ENCODE measurements around the gene IFT88.

Gene IFT88

DNA sequence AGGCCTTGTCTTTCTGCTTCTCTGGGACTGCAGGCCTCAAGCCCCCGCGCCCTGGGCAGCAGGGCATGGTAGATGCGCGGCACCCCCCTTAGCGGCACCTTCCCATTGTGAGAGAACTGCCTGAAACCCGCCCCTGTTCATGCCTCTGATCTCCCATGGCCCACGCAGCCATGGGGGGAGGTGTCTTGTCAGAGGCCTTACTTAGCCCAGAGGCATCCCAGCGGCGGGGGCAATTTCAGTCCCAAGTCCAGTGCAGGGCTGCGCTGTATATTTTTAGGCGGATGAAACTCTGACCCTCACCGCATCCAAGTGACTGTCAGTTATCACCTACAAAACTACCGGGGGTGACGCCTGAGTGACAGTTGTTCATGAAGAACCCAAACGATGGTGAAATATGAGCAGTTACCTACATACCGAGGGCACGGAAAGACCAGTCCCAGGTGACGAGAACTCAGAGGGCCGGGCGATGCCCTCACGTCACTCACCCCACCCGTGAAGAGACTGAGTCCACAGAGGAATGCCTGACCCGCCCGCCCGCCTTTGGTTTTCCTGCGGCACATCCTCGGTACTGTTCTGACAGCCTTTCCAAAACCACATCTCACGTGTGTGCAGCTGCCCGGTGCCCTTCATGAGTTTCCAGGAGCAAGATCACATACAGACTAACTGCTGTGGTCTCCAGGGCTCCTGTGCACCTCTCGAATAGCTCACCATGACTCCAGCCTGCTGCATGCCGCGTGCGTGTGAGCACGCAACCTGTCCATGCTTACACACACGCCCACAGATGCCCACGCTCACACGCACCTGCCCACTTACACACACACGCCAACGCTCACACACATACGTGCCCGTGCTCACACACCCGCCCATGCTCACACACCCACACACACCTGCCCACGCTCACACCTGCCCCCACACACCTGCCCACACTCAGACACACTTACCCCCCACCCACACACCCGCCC, 150.9 kb downstream of the IFT88 start:
- no peaks in the 10 kb centered on the region for H3K36me3 ChIP-seq (ENCODE audit: insufficient read depth, low read length)
- H3K27me3 ChIP-seq (ENCODE audit: insufficient read depth, low read length) = peaks cover 53% of the 10 kb centered on the region
- H3K4me1 ChIP-seq (ENCODE audit: insufficient read depth, low read length) = peaks cover 24% of the 10 kb centered on the region
- H3K9me3 ChIP-seq (ENCODE audit: insufficient read depth, low read depth, low read length) = no peaks in the 10 kb centered on the region
- H3K4me3 ChIP-seq (ENCODE audit: low read length) = no peak overlapping the region
- no peak overlapping the region for H3K27ac ChIP-seq (ENCODE audit: low read depth, low read length)
- no peak overlapping the region for H3K9ac ChIP-seq (ENCODE audit: low read depth, low read length)
- WGBS = 90% methylated on average over 44 of the region's 44 CpGs

DNA sequence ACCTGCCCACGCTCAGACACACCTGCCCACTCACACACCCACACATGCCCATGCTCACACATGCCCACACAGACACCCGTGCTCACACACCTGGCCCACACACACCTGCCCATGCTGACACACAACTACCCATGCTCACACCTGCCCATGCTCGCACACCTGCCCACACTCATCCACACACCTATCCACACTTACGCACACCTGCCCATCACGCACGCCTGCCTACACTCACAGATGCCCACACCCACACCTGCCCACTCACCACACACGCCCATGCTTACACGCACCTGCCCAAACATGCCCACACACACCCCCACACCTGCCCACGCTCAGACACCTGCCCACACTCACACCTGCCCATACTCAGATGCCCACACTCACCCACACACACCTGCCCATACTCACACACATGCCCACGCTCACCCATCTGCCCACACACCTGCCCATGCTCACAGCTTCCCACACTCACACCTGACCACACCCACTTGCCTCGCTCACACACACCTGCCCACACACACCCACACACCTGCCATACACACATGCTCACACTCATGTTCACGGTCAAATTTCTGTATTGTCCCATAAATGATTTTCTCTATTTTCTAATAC, 152.1 kb downstream of the IFT88 start:
- Histone ChIP-seq H3K4me1 (ENCODE audit: insufficient read depth, low read length) (peaks cover 13% of the 10 kb centered on the region; the same call in 1 of the 2 replicates), H3K27me3 (ENCODE audit: insufficient read depth, low read length) (peaks cover 52% of the 10 kb centered on the region), H3K4me3 (ENCODE audit: low read length) (no peak overlapping the region), H3K9ac (ENCODE audit: low read depth, low read length) (no peak overlapping the region), H3K27ac (ENCODE audit: low read depth, low read length) (no peak overlapping the region), H3K9me3 (ENCODE audit: insufficient read depth, low read depth, low read length) (no peaks in the 10 kb centered on the region), H3K36me3 (ENCODE audit: insufficient read depth, low read length) (no peaks in the 10 kb centered on the region)
- 91% methylated on average over 12 of the region's 12 CpGs for WGBS

GRCh38 chr13:20719783-20720182, 152.8 kb downstream of the IFT88 start:
- H3K9me3 ChIP-seq (ENCODE audit: insufficient read depth, low read depth, low read length) = no peaks in the 10 kb centered on the region
- H3K4me1 ChIP-seq (ENCODE audit: insufficient read depth, low read length) = peaks cover 13% of the 10 kb centered on the region; the same call in 1 of the 2 replicates
- no peak overlapping the region for H3K27ac ChIP-seq (ENCODE audit: low read depth, low read length)
- 86% methylated on average over 13 of the region's 13 CpGs for WGBS
- H3K4me3 ChIP-seq (ENCODE audit: low read length) = no peak overlapping the region
- H3K9ac ChIP-seq (ENCODE audit: low read depth, low read length) = no peak overlapping the region
- H3K36me3 ChIP-seq (ENCODE audit: insufficient read depth, low read length) = no peaks in the 10 kb centered on the region
- H3K27me3 ChIP-seq (ENCODE audit: insufficient read depth, low read length) = peaks cover 52% of the 10 kb centered on the region

DNA sequence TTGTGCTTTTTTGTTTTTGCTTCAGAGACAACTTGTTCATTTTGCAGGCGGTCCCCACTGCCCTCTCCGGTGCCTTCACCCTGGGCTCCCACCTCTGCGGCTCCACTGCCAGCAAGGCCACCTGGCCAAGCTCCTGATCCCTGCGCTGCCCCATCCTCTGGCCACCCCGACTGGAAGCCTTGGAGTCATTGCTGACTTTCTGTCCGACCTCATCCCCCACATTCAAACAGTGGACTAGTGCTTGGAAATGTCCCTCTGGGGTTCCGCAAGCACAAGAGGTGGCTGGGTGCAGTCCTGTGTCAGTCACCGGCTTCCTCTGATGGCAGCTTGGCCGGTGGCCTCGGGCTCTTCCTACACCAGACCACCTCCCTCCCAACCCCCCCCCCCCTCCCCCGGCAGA, 153.5 kb downstream of the IFT88 start:
- no peaks in the 10 kb centered on the region for H3K36me3 ChIP-seq (ENCODE audit: insufficient read depth, low read length)
- H3K9me3 ChIP-seq (ENCODE audit: insufficient read depth, low read depth, low read length) = no peaks in the 10 kb centered on the region
- WGBS = 89% methylated on average over 10 of the region's 11 CpGs
- H3K9ac ChIP-seq (ENCODE audit: low read depth, low read length) = no peak overlapping the region
- H3K27me3 ChIP-seq (ENCODE audit: insufficient read depth, low read length) = peaks cover 52% of the 10 kb centered on the region
- no peak overlapping the region for H3K4me3 ChIP-seq (ENCODE audit: low read length)
- peaks cover 13% of the 10 kb centered on the region; the same call in 1 of the 2 replicates for H3K4me1 ChIP-seq (ENCODE audit: insufficient read depth, low read length)
- no peak overlapping the region for H3K27ac ChIP-seq (ENCODE audit: low read depth, low read length)

DNA sequence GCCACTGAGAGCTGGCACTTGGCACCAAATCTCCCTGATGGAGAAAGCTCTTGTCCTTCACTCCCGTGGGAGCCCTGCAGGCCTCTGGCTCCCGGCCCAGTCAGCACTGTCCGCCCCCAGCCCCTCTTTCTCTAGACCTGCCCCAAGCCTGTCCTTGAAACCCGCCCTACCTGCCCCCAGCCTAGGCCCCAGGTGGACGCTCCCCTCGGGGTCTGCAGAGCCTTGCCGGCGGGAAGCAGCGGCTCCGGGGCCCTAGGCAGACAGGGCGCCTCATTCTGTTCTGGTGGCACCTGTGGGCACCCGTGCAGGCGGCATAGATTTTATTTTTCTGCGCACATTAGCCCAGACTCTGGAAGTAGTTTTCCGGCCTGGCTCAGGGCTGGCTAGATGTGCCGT, 154.1 kb downstream of the IFT88 start:
- Histone ChIP-seq H3K9me3 (ENCODE audit: insufficient read depth, low read depth, low read length) (no peaks in the 10 kb centered on the region), H3K9ac (ENCODE audit: low read depth, low read length) (0 out of 2 replicates have a peak overlapping the region, but pooled peaks have one; percentile 13), H3K4me3 (ENCODE audit: low read length) (peak overlapping the region; percentile 56), H3K27ac (ENCODE audit: low read depth, low read length) (no peak overlapping the region), H3K4me1 (ENCODE audit: insufficient read depth, low read length) (peaks cover 13% of the 10 kb centered on the region; the same call in 1 of the 2 replicates), H3K27me3 (ENCODE audit: insufficient read depth, low read length) (peaks cover 52% of the 10 kb centered on the region), H3K36me3 (ENCODE audit: insufficient read depth, low read length) (no peaks in the 10 kb centered on the region)
- 69% methylated on average over 16 of the region's 16 CpGs for WGBS

- peak overlapping the region; percentile 56 for H3K4me3 ChIP-seq (ENCODE audit: low read length)
- no peaks in the 10 kb centered on the region for H3K9me3 ChIP-seq (ENCODE audit: insufficient read depth, low read depth, low read length)
- H3K27me3 ChIP-seq (ENCODE audit: insufficient read depth, low read length) = peaks cover 47% of the 10 kb centered on the region
- no peaks in the 10 kb centered on the region for H3K36me3 ChIP-seq (ENCODE audit: insufficient read depth, low read length)
- H3K9ac ChIP-seq (ENCODE audit: low read depth, low read length) = peak overlapping the region; percentile 13; the same call in 1 of the 2 replicates
- H3K4me1 ChIP-seq (ENCODE audit: insufficient read depth, low read length) = peaks cover 7% of the 10 kb centered on the region; the same call in 1 of the 2 replicates
- H3K27ac ChIP-seq (ENCODE audit: low read depth, low read length) = no peak overlapping the region
- WGBS = 3% methylated on average over 80 of the region's 81 CpGs
These were observed 154.7 kb downstream of the IFT88 start for GRCh38 chr13:20721454-20722357.

DNA sequence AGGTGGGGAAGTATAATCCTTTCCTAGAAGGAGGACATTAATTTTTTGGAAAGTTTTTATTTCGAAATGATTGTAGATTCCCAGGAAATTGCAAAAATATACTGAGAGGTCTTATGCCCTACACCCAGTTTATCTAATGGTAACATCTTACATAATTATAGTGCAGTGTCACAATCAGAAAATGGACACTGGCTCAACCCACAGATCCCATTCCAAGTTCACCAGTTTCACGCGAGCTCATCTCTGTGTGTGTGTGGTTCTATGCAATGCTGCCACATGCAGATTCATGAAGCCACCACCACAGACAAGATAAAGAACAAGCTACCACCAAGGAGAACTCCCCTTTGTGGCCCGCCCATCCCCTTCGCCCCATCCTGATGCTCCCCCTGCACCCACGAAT, 160.9 kb downstream of the IFT88 start:
- no peak overlapping the region for H3K4me3 ChIP-seq (ENCODE audit: low read length)
- H3K9me3 ChIP-seq (ENCODE audit: insufficient read depth, low read depth, low read length) = no peaks in the 10 kb centered on the region
- no peaks in the 10 kb centered on the region for H3K36me3 ChIP-seq (ENCODE audit: insufficient read depth, low read length)
- H3K27me3 ChIP-seq (ENCODE audit: insufficient read depth, low read length) = peaks cover 5% of the 10 kb centered on the region
- no peaks in the 10 kb centered on the region for H3K4me1 ChIP-seq (ENCODE audit: insufficient read depth, low read length)
- H3K27ac ChIP-seq (ENCODE audit: low read depth, low read length) = no peak overlapping the region
- WGBS = 95% methylated on average over 5 of the region's 6 CpGs
- H3K9ac ChIP-seq (ENCODE audit: low read depth, low read length) = no peak overlapping the region

DNA sequence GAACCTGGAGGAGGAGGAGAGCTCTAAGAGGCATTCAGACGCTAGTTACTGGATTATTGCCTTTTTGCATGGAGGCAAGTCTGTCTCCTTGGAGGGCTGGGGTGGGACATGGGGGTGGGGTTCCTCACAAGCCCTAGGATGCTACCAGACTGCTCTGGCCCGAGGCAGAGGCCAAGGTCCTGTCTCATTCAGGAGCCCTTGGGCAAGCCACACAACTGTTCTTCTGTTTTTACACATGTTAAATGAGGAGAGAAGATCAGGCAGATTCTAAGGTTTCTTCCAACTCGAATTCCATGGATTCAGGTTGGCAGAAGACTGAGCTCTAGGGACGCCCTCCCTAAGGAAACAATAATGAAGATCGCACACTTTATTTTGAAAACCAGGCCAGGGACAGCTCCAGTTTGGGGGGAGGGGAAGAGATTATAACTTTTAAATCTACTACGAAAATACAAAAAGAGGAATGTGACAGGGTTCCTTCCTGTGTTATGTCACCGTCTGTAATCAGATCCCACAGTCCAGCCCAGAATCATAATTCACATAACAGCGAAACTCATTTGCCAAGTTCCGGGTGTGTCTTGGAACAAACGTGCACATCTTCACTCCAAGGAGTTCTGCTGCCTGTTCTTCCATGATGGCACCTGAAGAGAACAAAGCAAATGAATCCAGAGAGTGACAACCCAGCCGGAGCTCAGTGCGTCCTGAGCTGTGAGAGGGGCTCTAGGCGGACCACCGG, 161.8 kb downstream of the IFT88 start:
- Histone ChIP-seq H3K4me1 (ENCODE audit: insufficient read depth, low read length) (no peaks in the 10 kb centered on the region), H3K4me3 (ENCODE audit: low read length) (no peak overlapping the region), H3K9ac (ENCODE audit: low read depth, low read length) (no peak overlapping the region), H3K27me3 (ENCODE audit: insufficient read depth, low read length) (no peaks in the 10 kb centered on the region), H3K36me3 (ENCODE audit: insufficient read depth, low read length) (no peaks in the 10 kb centered on the region), H3K27ac (ENCODE audit: low read depth, low read length) (no peak overlapping the region), H3K9me3 (ENCODE audit: insufficient read depth, low read depth, low read length) (no peaks in the 10 kb centered on the region)
- 91% methylated on average over 14 of the region's 14 CpGs for WGBS

DNA sequence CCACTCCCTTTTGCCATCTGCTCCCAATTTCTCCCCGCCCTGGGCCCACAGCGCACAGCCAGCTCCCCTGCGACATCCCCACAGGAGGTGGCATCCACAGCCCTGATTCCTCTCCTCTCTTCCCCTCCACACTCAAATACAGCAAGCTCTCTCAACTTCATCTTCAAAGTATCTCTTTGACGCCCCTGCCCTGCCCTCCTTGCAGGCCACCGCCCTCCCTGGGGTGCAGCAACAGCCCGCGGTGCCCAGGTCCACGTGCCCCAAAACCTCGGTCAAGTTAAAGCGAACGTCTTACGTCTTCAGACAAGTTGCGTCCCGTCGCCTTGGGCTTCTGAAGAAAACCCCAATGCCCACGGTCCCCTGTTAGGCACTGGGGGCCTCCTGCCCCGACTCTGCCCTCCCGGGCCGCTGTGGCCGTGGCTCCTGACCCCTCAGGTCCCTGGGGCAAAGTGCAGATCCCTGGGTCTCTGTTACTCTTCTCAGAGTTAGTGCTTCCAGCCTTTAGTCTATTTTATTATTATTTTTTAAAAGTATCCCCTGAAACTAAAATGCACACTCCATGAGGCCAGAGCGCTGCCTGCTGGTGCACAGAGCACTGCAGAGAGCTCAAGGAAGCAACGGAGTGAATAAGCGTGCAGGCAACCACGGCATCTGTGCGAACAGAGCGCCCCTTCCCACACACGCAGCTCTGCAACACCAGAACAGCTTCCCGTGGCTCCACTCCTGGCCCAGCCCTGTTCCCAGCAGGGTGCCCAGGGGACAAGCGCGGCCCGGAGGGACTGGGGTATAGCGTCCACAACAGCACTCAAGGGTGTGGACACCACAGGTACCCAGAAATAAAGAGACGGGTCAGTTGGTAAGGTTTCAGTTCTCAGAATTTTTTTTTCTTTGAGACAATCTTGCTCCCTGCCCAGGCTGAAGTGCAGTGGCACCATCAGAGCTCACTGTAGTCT, 163.0 kb downstream of the IFT88 start:
- Histone ChIP-seq H3K27ac (ENCODE audit: low read depth, low read length) (no peak overlapping the region), H3K9ac (ENCODE audit: low read depth, low read length) (no peak overlapping the region), H3K27me3 (ENCODE audit: insufficient read depth, low read length) (no peaks in the 10 kb centered on the region), H3K9me3 (ENCODE audit: insufficient read depth, low read depth, low read length) (no peaks in the 10 kb centered on the region), H3K4me1 (ENCODE audit: insufficient read depth, low read length) (no peaks in the 10 kb centered on the region), H3K36me3 (ENCODE audit: insufficient read depth, low read length) (no peaks in the 10 kb centered on the region), H3K4me3 (ENCODE audit: low read length) (no peak overlapping the region)
- WGBS = 93% methylated on average over 33 of the region's 33 CpGs
